ENCODE results near the gene RUVBL2.

GRCh38 chr19:48994035-48994386, 324 bp downstream of the RUVBL2 start:
- TF ChIP-seq, protein P1, sequence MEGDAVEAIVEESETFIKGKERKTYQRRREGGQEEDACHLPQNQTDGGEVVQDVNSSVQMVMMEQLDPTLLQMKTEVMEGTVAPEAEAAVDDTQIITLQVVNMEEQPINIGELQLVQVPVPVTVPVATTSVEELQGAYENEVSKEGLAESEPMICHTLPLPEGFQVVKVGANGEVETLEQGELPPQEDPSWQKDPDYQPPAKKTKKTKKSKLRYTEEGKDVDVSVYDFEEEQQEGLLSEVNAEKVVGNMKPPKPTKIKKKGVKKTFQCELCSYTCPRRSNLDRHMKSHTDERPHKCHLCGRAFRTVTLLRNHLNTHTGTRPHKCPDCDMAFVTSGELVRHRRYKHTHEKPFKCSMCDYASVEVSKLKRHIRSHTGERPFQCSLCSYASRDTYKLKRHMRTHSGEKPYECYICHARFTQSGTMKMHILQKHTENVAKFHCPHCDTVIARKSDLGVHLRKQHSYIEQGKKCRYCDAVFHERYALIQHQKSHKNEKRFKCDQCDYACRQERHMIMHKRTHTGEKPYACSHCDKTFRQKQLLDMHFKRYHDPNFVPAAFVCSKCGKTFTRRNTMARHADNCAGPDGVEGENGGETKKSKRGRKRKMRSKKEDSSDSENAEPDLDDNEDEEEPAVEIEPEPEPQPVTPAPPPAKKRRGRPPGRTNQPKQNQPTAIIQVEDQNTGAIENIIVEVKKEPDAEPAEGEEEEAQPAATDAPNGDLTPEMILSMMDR (IDR thresholded peaks at IDR 0.05; ENCODE audit: poor library complexity, severe bottlenecking), result no peak
- TF ChIP-seq EZH2 (IDR thresholded peaks at IDR 0.05; ENCODE audit: borderline replicate concordance, insufficient read depth, low read length, poor library complexity, severe bottlenecking) (no peak), REST (IDR thresholded peaks at IDR 0.05; ENCODE audit: borderline replicate concordance) (no peak), RAD21 (conservative IDR thresholded peaks at IDR 0.05) (no peak), POLR2AphosphoS5 (IDR thresholded peaks at IDR 0.05) (no peak)

Data from neural cell (in vitro differentiated cells).